Psoas muscle (tissue), 8 donors: ENCODE measurements around the gene FNDC3A. TPM values are rescaled to one million over a fixed set of nuclear protein-coding genes. Genes with fewer than 3 reads are reported as not detected.
"Not testable (repeated sequence)": the region's sequence is repeated elsewhere in the genome, so short reads cannot be mapped to it uniquely, and the experiment has no call there.

Experiments
- ATAC-seq, 4 donors: fragments of 200-7000 bp; cut with Tn5 transposase; one replicate each; pipeline ENCODE4 v1.9.1; 2020; ENCODE audit warnings: moderate library complexity in 3 of 4, mild to moderate bottlenecking in 2 of 4
- DNase-seq, 2 donors: peaks; one replicate each; pipeline ENCODE4 v3.0.0-alpha.2; 2020
- H3K27ac ChIP-seq: fragments of 200-600 bp; one replicate; pipeline ENCODE4 v1.8.0; 2022
- H3K27me3 ChIP-seq, 3 donors: fragments of 200-600 bp in 1 of 3; one replicate each; pipeline versions ENCODE4 v1.6.1 to v1.8.0; 2013 to 2022; ENCODE audit warnings: low read length in 2 of 3, mild to moderate bottlenecking in 2 of 3, moderate library complexity in 1 of 3; ENCODE audit not compliant: insufficient read depth in 3 of 3
- H3K36me3 ChIP-seq, 2 donors: fragments of 200-600 bp in 1 of 2; one replicate each; pipeline versions ENCODE4 v1.6.1 to v1.8.0; 2013 to 2022; ENCODE audit warnings: low read depth in 1 of 2, mild to moderate bottlenecking in 1 of 2, moderate library complexity in 1 of 2; ENCODE audit not compliant: insufficient read depth in 1 of 2
- H3K4me1 ChIP-seq: fragments of 200-600 bp; one replicate; pipeline ENCODE4 v1.8.0; 2022
- H3K4me3 ChIP-seq: fragments of 200-600 bp; one replicate; pipeline ENCODE4 v1.8.0; 2022; ENCODE audit warnings: mild to moderate bottlenecking
- H3K9me3 ChIP-seq: fragments of 200-600 bp; one replicate; pipeline ENCODE4 v1.8.0; 2022
- WGBS, 3 donors: extraction: QIAGEN DNeasy Blood & Tissue Kit; methylation state at CpG; one replicate each; pipeline versions ENCODE4 v1.1.6 to v1.1.7; 2013; 5-methylcytosine and 5-hydroxymethylcytosine counted together
- intact Hi-C, 2 donors: fragments of 100-400 bp; cut with DNase I; formaldehyde crosslinking; loops; one replicate each; pipeline versions ENCODE4 v1.11.0 to v1.14.2; 2022
- polyA plus RNA-seq, 3 donors: library from polyadenylated mRNA; stranded (reverse); fragments of 200-250 nt; gene quantifications; one replicate each; pipeline ENCODE4 v1.2.3, GENCODE V29; 2013
- total RNA-seq, 4 donors: library from RNA; stranded (reverse); fragmentation: NEBNext Ultra II Directional in 2 of 4; extraction: Animal tissue kit (Norgen Biotek cat#: 25700) in 2 of 4; gene quantifications; one replicate each; pipeline versions ENCODE4 v1.2.1 to v1.2.4, GENCODE V29; 2021 to 2023
- TF ChIP-seq, protein P1 (sequence below): fragments of 200-600 bp; IDR thresholded peaks from one replicate; pipeline ENCODE4 v1.8.0; 2022; ENCODE audit warnings: antibody characterized with exemption
- donor health status: healthy with polysubstance abuse.
- donor health status: DM: no; HTN: no; CAD: no; lungs with moderate emphysema.
- donor health status: Bipolar disorder and iron deficiency.
- donor health status: healthy.
- donor health status: DM: yes; HTN: yes; CAD: no.
- donor health status: DM: no; HTN: no; CAD: no.
- donor health status: DM: no; HTN: no; CAD: no.
- donor health status: DM: yes; HTN: yes; CAD: no.

Gene FNDC3A
- total and polyA plus RNA-seq, 7 donors, result 4.4 to 18.6 (median 10.5) TPM

GRCh38 chr13:49000247-49000646 is 24.5 kb downstream of the FNDC3A start:
- 100% methylated on average over 1 of the region's 1 CpG for WGBS, 3 donors
- no peak overlapping the region for H3K4me3 ChIP-seq
- DNase-seq (no peak), ATAC-seq (no peak)
- no peaks in the 10 kb centered on the region for H3K36me3 ChIP-seq
- TF ChIP-seq, protein P1, sequence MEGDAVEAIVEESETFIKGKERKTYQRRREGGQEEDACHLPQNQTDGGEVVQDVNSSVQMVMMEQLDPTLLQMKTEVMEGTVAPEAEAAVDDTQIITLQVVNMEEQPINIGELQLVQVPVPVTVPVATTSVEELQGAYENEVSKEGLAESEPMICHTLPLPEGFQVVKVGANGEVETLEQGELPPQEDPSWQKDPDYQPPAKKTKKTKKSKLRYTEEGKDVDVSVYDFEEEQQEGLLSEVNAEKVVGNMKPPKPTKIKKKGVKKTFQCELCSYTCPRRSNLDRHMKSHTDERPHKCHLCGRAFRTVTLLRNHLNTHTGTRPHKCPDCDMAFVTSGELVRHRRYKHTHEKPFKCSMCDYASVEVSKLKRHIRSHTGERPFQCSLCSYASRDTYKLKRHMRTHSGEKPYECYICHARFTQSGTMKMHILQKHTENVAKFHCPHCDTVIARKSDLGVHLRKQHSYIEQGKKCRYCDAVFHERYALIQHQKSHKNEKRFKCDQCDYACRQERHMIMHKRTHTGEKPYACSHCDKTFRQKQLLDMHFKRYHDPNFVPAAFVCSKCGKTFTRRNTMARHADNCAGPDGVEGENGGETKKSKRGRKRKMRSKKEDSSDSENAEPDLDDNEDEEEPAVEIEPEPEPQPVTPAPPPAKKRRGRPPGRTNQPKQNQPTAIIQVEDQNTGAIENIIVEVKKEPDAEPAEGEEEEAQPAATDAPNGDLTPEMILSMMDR, result no peak
- peaks cover 9% of the 10 kb centered on the region for H3K9me3 ChIP-seq
- H3K4me1 ChIP-seq, result no peaks in the 10 kb centered on the region
- no peaks in the 10 kb centered on the region for H3K27me3 ChIP-seq
- intact Hi-C loops, result no loop called here
- H3K27ac ChIP-seq, result no peak overlapping the region

DNA sequence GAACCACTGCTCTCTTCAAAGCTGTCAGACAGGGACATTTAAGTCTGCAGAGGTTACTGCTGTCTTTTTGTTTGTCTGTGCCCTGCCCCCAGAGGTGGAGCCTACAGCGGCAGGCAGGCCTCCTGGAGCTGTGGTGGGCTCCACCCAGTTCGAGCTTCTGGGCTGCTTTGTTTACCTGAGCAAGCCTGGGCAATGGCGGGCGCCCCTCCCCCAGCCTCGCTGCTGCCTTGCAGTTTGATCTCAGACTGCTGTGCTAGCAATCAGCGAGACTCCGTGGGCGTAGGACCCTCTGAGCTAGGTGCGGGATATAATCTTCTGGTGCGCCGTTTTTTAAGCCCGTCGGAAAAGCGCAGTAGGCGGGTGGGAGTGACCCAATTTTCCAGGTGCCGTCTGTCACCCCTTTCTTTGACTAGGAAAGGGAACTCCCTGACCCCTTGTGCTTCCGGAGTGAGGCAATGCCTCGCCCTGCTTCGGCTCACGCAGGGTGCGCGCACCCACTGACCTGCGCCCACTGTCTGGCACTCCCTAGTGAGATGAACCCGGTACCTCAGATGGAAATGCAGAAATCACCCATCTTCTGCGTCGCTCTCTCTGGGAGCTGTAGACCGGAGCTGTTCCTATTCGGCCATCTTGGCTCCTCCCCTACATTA is 43.4 kb downstream of the FNDC3A start:
- H3K4me3 ChIP-seq, H3K4me1 ChIP-seq, H3K27ac ChIP-seq, H3K36me3 ChIP-seq, H3K9me3 ChIP-seq, ATAC-seq, intact Hi-C loops, DNase-seq, H3K27me3 ChIP-seq: not testable (repeated sequence)
- 94 to 97% (median 97%) methylated on average over 25 to 28 of the region's 28 CpGs for WGBS, 3 donors

GRCh38 chr13:49020328-49020727 is 44.6 kb downstream of the FNDC3A start:
- TF ChIP-seq, protein P1, result no peak
- no peaks in the 10 kb centered on the region for H3K4me1 ChIP-seq
- H3K9me3 ChIP-seq, result no peaks in the 10 kb centered on the region
- no peak for ATAC-seq
- DNase-seq, result no peak
- no peaks in the 10 kb centered on the region for H3K27me3 ChIP-seq
- WGBS, 3 donors, result 91 to 100% (median 98%) methylated on average over 2 of the region's 2 CpGs
- H3K36me3 ChIP-seq, result no peaks in the 10 kb centered on the region
- intact Hi-C loops, result no loop called here
- H3K4me3 ChIP-seq, result no peak overlapping the region
- H3K27ac ChIP-seq, result no peak overlapping the region

DNA sequence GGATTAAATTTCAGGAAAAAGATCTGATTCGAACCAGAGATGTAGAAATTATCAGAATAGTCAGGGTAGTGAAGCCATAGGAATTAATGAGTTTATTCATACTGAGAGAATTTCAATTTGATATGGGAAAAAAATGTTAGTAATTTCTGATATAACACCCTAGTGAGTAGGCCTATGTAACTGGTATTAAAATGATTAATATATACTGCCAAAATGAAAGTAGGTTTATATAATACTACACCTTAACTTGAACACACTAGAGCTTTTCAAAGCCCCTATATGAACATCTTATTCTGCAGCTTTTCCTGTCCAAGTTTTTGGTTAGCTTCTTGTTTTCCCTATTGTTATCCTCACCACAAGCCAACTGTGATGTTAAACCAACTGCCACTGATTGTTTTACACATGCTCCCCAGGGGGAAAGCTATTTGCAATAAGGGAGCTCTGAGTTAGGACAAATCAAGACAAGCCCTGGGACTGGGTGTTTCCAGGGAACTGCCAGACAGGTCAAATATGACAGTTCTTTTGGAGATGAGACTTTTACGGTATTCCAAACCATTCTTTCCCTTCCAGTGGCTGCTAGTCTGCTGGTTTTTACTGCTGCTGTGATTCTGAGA is 45.3 kb downstream of the FNDC3A start:
- no peak overlapping the region for H3K4me3 ChIP-seq
- 84 to 94% (median 90%) methylated on average over 2 of the region's 2 CpGs for WGBS, 3 donors
- H3K27ac ChIP-seq, result no peak overlapping the region
- DNase-seq (no peak), ATAC-seq (no peak)
- H3K9me3 ChIP-seq, result no peaks in the 10 kb centered on the region
- no peaks in the 10 kb centered on the region for H3K27me3 ChIP-seq
- TF ChIP-seq, protein P1, result no peak
- H3K36me3 ChIP-seq, result no peaks in the 10 kb centered on the region
- H3K4me1 ChIP-seq, result no peaks in the 10 kb centered on the region
- intact Hi-C loops, result no loop called here

DNA sequence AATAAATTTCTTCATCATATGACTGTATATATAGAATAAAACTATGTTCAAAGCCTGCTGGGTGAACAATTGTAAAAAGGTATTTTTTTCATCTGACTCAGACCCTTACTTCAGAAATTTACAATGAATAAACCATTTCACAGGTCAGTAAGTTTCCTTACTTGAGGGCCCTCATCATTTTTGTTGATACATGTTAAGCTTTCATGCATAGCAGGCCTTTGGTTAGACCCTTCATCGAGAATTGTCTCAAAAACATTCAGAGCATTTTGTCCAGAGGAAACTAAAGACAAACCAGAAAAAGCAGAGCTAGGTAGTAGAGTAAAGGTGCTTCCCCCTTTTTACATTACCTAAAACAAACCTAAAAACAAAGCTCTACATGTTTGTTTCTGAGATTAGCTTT is 46.2 kb downstream of the FNDC3A start:
- H3K4me3 ChIP-seq, result no peak overlapping the region
- DNase-seq (no peak), ATAC-seq (no peak)
- TF ChIP-seq, protein P1, result no peak
- no peaks in the 10 kb centered on the region for H3K4me1 ChIP-seq
- H3K36me3 ChIP-seq, result no peaks in the 10 kb centered on the region
- H3K9me3 ChIP-seq, result no peaks in the 10 kb centered on the region
- 86 to 93% (median 89%) methylated on average over 1 of the region's 1 CpG for WGBS, 3 donors
- H3K27ac ChIP-seq, result no peak overlapping the region
- no peaks in the 10 kb centered on the region for H3K27me3 ChIP-seq
- intact Hi-C loops, result no loop called here
